Activated naive CD8-positive, alpha-beta T cell treated with anti-CD3 and anti-CD28 coated beads, Interleukin-2, amount 10 ng/mL, durations not matched to agents 7 days and 5 days (primary cell): ENCODE data around the gene ZFP36L1. TPM values are rescaled to one million over a fixed set of nuclear protein-coding genes. Genes with fewer than 3 reads are reported as not detected.
A peak's percentile ranks its signal among the peaks of the same experiment; 100 is the strongest.

Experiments used
- ATAC-seq: fragments of 150-1000 bp; cut with Tn5 transposase; one replicate; pipeline ENCODE4 v1.10.0; 2021; ENCODE audit warnings: low read depth, moderate library complexity
- POLR2A ChIA-PET: fragments of 350-600 bp; sonication (Branson Sonifier 250); formaldehyde crosslinking; loops from one replicate; lab custom pipeline; 2021; ENCODE audit warnings: antibody characterized with exemption; lab: Charles Lee
- DNase-seq: peaks from one replicate; pipeline ENCODE4 v3.0.0; 2021
- H3K27ac Mint-ChIP-seq: one replicate; pipeline ENCODE4 v1.8.0; 2022; ENCODE audit warnings: mild to moderate bottlenecking, mixed read lengths
- H3K27me3 Mint-ChIP-seq: one replicate; pipeline ENCODE4 v1.8.0; 2022; ENCODE audit warnings: mild to moderate bottlenecking, moderate library complexity, mixed read lengths
- H3K36me3 Mint-ChIP-seq: one replicate; pipeline ENCODE4 v1.8.0; 2021; ENCODE audit warnings: mild to moderate bottlenecking, mixed read lengths
- H3K4me1 Mint-ChIP-seq: one replicate; pipeline ENCODE4 v1.8.0; 2021; ENCODE audit warnings: mixed read lengths
- H3K4me3 Mint-ChIP-seq: one replicate; pipeline ENCODE4 v1.8.0; 2022; ENCODE audit warnings: mild to moderate bottlenecking, moderate library complexity, mixed read lengths
- H3K9me3 Mint-ChIP-seq: one replicate; pipeline ENCODE4 v1.8.0; 2021; ENCODE audit warnings: mixed read lengths
- total RNA-seq, 2 experiments: library from RNA; stranded (reverse); gene quantifications; one replicate each; pipeline ENCODE4 v1.2.3, GENCODE V29; 2021

The ZFP36L1 gene
- total RNA-seq, 2 experiments from 2014 or later = 114 to 130 TPM

GRCh38 chr14:68790644-68791077 is 2.2 kb downstream of the ZFP36L1 start:
- POLR2A ChIA-PET = interaction anchor here (0.6 to 8.3 kb wide), 13 partner anchors 8 to 507 kb away, joined by 3 to 295 read pairs (median 6); no protein-coding TSS in a partner anchor
- Mint-ChIP-seq H3K27ac (peak overlapping the region; percentile 100), H3K4me3 (peak overlapping the region; percentile 89), H3K4me1 (peaks cover 55% of the 10 kb centered on the region), H3K27me3 (no peaks in the 10 kb centered on the region), H3K36me3 (peaks cover 29% of the 10 kb centered on the region), H3K9me3 (no peaks in the 10 kb centered on the region)
- DNase-seq (peak; percentile 53), ATAC-seq (peak; percentile 1)

GRCh38 chr14:68789821-68790643 is 2.8 kb downstream of the ZFP36L1 start:
- H3K4me1 Mint-ChIP-seq = peaks cover 61% of the 10 kb centered on the region
- H3K4me3 Mint-ChIP-seq = peak overlapping the region; percentile 89
- H3K36me3 Mint-ChIP-seq = peaks cover 29% of the 10 kb centered on the region
- DNase-seq = peak; percentile 63
- ATAC-seq = no peak
- no peaks in the 10 kb centered on the region for H3K27me3 Mint-ChIP-seq
- no peaks in the 10 kb centered on the region for H3K9me3 Mint-ChIP-seq
- H3K27ac Mint-ChIP-seq = peak overlapping the region; percentile 100
- POLR2A ChIA-PET = interaction anchor here (0.8 to 8.3 kb wide), 23 partner anchors 8 to 507 kb away, joined by 3 to 295 read pairs (median 4); no protein-coding TSS in a partner anchor

GRCh38 chr14:68788996-68789820 is 3.7 kb downstream of the ZFP36L1 start:
- Mint-ChIP-seq H3K27ac (peak overlapping the region; percentile 100), H3K36me3 (peaks cover 29% of the 10 kb centered on the region), H3K4me1 (peaks cover 58% of the 10 kb centered on the region), H3K27me3 (no peaks in the 10 kb centered on the region), H3K9me3 (no peaks in the 10 kb centered on the region), H3K4me3 (peak overlapping the region; percentile 89)
- DNase-seq = peak; percentile 86
- POLR2A ChIA-PET = interaction anchor here (0.8 to 8.3 kb wide), 20 partner anchors 8 to 506 kb away, joined by 3 to 295 read pairs (median 4); no protein-coding TSS in a partner anchor
- ATAC-seq = peak; percentile 37

- Mint-ChIP-seq H3K27me3 (no peaks in the 10 kb centered on the region), H3K4me1 (peaks cover 54% of the 10 kb centered on the region), H3K27ac (peak overlapping the region; percentile 100), H3K36me3 (peaks cover 29% of the 10 kb centered on the region), H3K4me3 (peak overlapping the region; percentile 89), H3K9me3 (no peaks in the 10 kb centered on the region)
- POLR2A ChIA-PET = interaction anchor here (0.8 to 8.3 kb wide), 14 partner anchors 7 to 505 kb away, joined by 3 to 295 read pairs (median 6); no protein-coding TSS in a partner anchor
- ATAC-seq = no peak
- no peak for DNase-seq
These were observed 4.4 kb downstream of the ZFP36L1 start for GRCh38 chr14:68788275-68788995.

GRCh38 chr14:68787092-68787992 is 5.5 kb downstream of the ZFP36L1 start:
- peaks cover 28% of the 10 kb centered on the region for H3K36me3 Mint-ChIP-seq
- ATAC-seq = peak; percentile 35

GRCh38 chr14:68786491-68787091 is 6.3 kb downstream of the ZFP36L1 start:
- H3K27ac Mint-ChIP-seq = peak overlapping the region; percentile 89
- H3K36me3 Mint-ChIP-seq = peaks cover 28% of the 10 kb centered on the region
- no peak for DNase-seq
- peaks cover 68% of the 10 kb centered on the region for H3K4me1 Mint-ChIP-seq
- POLR2A ChIA-PET = interaction anchor here (1.0 to 8.3 kb wide), 6 partner anchors 11 to 503 kb away, joined by 4 to 295 read pairs (median 5); no protein-coding TSS in a partner anchor
- peak overlapping the region; percentile 70 for H3K4me3 Mint-ChIP-seq
- H3K27me3 Mint-ChIP-seq = no peaks in the 10 kb centered on the region
- no peaks in the 10 kb centered on the region for H3K9me3 Mint-ChIP-seq
- ATAC-seq = no peak

More at GRCh38 chr14:68787092-68787992, 5.5 kb downstream of the ZFP36L1 start:
- Mint-ChIP-seq H3K27ac (peak overlapping the region; percentile 89), H3K9me3 (no peaks in the 10 kb centered on the region), H3K4me1 (peaks cover 62% of the 10 kb centered on the region), H3K27me3 (no peaks in the 10 kb centered on the region), H3K4me3 (peak overlapping the region; percentile 70)
- DNase-seq = peak; percentile 62
- POLR2A ChIA-PET = interaction anchor here (0.6 to 8.3 kb wide), 11 partner anchors 8 to 504 kb away, joined by 3 to 295 read pairs (median 5); no protein-coding TSS in a partner anchor

- H3K4me3 Mint-ChIP-seq = peak overlapping the region; percentile 70
- H3K9me3 Mint-ChIP-seq = no peaks in the 10 kb centered on the region
- no peaks in the 10 kb centered on the region for H3K27me3 Mint-ChIP-seq
- ATAC-seq (no peak), DNase-seq (peak; percentile 57)
- peaks cover 73% of the 10 kb centered on the region for H3K4me1 Mint-ChIP-seq
- POLR2A ChIA-PET = interaction anchor here (1.2 to 8.3 kb wide), 7 partner anchors 5 to 503 kb away, joined by 3 to 295 read pairs (median 5); partner anchors contain the start of gene ZFP36L1
- peaks cover 25% of the 10 kb centered on the region for H3K36me3 Mint-ChIP-seq
- peak overlapping the region; percentile 89 for H3K27ac Mint-ChIP-seq
These were observed 7.1 kb downstream of the ZFP36L1 start for GRCh38 chr14:68785534-68786490.

- POLR2A ChIA-PET = interaction anchor here (0.7 to 7.5 kb wide), 5 partner anchors 6 to 502 kb away, joined by 3 to 194 read pairs (median 5); partner anchors contain the start of gene ZFP36L1
- Mint-ChIP-seq H3K27me3 (no peaks in the 10 kb centered on the region), H3K36me3 (peaks cover 18% of the 10 kb centered on the region), H3K4me3 (no peak overlapping the region), H3K9me3 (no peaks in the 10 kb centered on the region), H3K4me1 (peaks cover 74% of the 10 kb centered on the region), H3K27ac (peak overlapping the region; percentile 8)
- no peak for DNase-seq
- ATAC-seq = no peak
These were observed 7.8 kb downstream of the ZFP36L1 start for GRCh38 chr14:68784978-68785533.

GRCh38 chr14:68784226-68784910 is 8.5 kb downstream of the ZFP36L1 start:
- peaks cover 78% of the 10 kb centered on the region for H3K4me1 Mint-ChIP-seq
- H3K36me3 Mint-ChIP-seq = peaks cover 12% of the 10 kb centered on the region
- no peaks in the 10 kb centered on the region for H3K9me3 Mint-ChIP-seq
- no peak overlapping the region for H3K27ac Mint-ChIP-seq
- H3K27me3 Mint-ChIP-seq = no peaks in the 10 kb centered on the region
- no peak for ATAC-seq
- POLR2A ChIA-PET = interaction anchor here (0.7 to 7.5 kb wide), 5 partner anchors 7 to 501 kb away, joined by 3 to 194 read pairs (median 6); partner anchors contain the start of gene ZFP36L1
- no peak for DNase-seq
- no peak overlapping the region for H3K4me3 Mint-ChIP-seq
